ENCODE data around the gene RASIP1. TPM values are rescaled to one million over a fixed set of nuclear protein-coding genes. Genes with fewer than 3 reads are reported as not detected.

Gene RASIP1
- total and polyA plus RNA-seq, 2 donors (not counting 1 experiment from before 2014, with no cell fraction given) = 0.20 TPM; not detected in 1

DNA sequence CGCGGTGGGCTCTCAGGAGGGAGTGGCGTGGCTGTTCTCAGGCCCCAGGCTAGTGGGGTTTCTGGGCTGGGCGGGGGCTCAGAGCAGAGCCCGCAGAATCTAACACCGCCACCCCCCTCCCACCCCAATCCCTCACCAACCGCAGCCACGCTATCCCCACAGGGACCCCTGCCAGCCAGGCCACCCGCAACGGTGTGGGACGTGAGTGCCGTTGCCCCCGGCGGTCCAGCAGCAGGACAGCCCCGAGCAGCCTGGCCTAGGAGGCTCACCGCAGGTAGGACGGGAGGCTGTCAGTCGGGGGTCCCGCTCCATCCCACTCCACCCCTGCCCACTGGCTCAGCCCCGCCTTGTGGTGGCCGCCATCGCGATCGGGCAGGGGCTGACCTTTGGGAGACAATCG lies 67.4 kb downstream of the RASIP1 start, which contains the start of gene NTN5:
Gene NTN5, minus strand, starts transcription at position 24 of the 400 bp plus-strand sequence. CDS start 2,031 bp downstream, outside the sequence.
- TF ChIP-seq EZH2 (IDR thresholded peaks at IDR 0.05; ENCODE audit: borderline replicate concordance, insufficient read depth, low read depth, low read length, poor library complexity, severe bottlenecking) = no peak
- TF ChIP-seq, protein P1, sequence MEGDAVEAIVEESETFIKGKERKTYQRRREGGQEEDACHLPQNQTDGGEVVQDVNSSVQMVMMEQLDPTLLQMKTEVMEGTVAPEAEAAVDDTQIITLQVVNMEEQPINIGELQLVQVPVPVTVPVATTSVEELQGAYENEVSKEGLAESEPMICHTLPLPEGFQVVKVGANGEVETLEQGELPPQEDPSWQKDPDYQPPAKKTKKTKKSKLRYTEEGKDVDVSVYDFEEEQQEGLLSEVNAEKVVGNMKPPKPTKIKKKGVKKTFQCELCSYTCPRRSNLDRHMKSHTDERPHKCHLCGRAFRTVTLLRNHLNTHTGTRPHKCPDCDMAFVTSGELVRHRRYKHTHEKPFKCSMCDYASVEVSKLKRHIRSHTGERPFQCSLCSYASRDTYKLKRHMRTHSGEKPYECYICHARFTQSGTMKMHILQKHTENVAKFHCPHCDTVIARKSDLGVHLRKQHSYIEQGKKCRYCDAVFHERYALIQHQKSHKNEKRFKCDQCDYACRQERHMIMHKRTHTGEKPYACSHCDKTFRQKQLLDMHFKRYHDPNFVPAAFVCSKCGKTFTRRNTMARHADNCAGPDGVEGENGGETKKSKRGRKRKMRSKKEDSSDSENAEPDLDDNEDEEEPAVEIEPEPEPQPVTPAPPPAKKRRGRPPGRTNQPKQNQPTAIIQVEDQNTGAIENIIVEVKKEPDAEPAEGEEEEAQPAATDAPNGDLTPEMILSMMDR (IDR thresholded peaks at IDR 0.05) = no peak
- WGBS (ENCODE audit: insufficient coverage) = 92% methylated on average over 19 of the region's 25 CpGs
- peaks cover 6% of the 10 kb centered on the region for H3K27me3 Mint-ChIP-seq
- H3K27ac Mint-ChIP-seq = no peak within 1 kb of the TSS
- POLR2A ChIA-PET = interaction anchor here (0.6 kb wide), 1 partner anchor 278 kb away, joined by 3 read pairs; no protein-coding TSS in a partner anchor
- Histone ChIP-seq H4K20me1 (ENCODE audit: control insufficient read depth, insufficient read depth, low read length, poor library complexity, severe bottlenecking) (no peaks in the 10 kb centered on the region), H3K79me2 (ENCODE audit: control insufficient read depth, insufficient read depth, low read length) (no peaks in the 10 kb centered on the region), H3K4me2 (replicated peaks; ENCODE audit: low read depth, low read length, poor library complexity, severe bottlenecking) (no peak within 1 kb of the TSS), H3K4me1 (ENCODE audit: control insufficient read depth in 2 of 2, insufficient read depth in 2 of 2, low read length in 2 of 2) (peaks cover 4 to 10% of the 10 kb centered on the region in 2 donors), H3K9ac (ENCODE audit: low read length) (no peak within 1 kb of the TSS), H2AFZ (ENCODE audit: insufficient read depth, low read depth, low read length, poor library complexity, severe bottlenecking) (no peak within 1 kb of the TSS), H3K4me3 (ENCODE audit: control extremely low read depth in 1 of 5, extremely low read depth in 1 of 5, insufficient read depth in 1 of 5, low read depth in 2 of 5, low read length in 4 of 5) (no peak within 1 kb of the TSS), H3K27me3 (replicated peaks in 1 of 4; ENCODE audit: control extremely low read depth in 1 of 4, control insufficient read depth in 3 of 4, insufficient read depth in 4 of 4, low read length in 3 of 4) (no peaks in the 10 kb centered on the region), H3K9me3 (ENCODE audit: control extremely low read depth in 1 of 3, control insufficient read depth in 2 of 3, insufficient read depth in 1 of 3, low read length in 2 of 3) (peaks cover 0 to 6% (median 0%) of the 10 kb centered on the region in 3 donors), H3K36me3 (replicated peaks in 1 of 2; ENCODE audit: control extremely low read depth in 1 of 2, control insufficient read depth in 1 of 2, extremely low read depth in 1 of 2, insufficient read depth in 2 of 2, low read length in 1 of 2) (no peaks in the 10 kb centered on the region), H3K27ac (ENCODE audit: low read length in 2 of 2) (no peak within 1 kb of the TSS)
- H3K4me1 Mint-ChIP-seq = peaks cover 6% of the 10 kb centered on the region
- H3K9me3 Mint-ChIP-seq (ENCODE audit: insufficient read depth) = peaks cover 3% of the 10 kb centered on the region
- intact Hi-C loops (cut with micrococcal nuclease) = no loop called here
- DNase-seq (no peak), ATAC-seq (ENCODE audit: low read depth) (no peak)
- no peak within 1 kb of the TSS for H3K4me3 Mint-ChIP-seq
- CTCF ChIA-PET = interaction anchor here (3.3 to 5.4 kb wide), 2 partner anchors 28 to 66 kb away, joined by 18 to 51 read pairs; partner anchors contain the start of gene CA11

- Histone ChIP-seq H3K27ac (ENCODE audit: low read length in 2 of 2) (no peak overlapping the region), H3K9ac (ENCODE audit: low read length) (no peak overlapping the region), H3K4me3 (ENCODE audit: control extremely low read depth in 1 of 5, extremely low read depth in 1 of 5, insufficient read depth in 1 of 5, low read depth in 2 of 5, low read length in 4 of 5) (no peak overlapping the region), H3K4me2 (replicated peaks; ENCODE audit: low read depth, low read length, poor library complexity, severe bottlenecking) (no peak overlapping the region), H3K79me2 (ENCODE audit: control insufficient read depth, insufficient read depth, low read length) (no peaks in the 10 kb centered on the region), H3K36me3 (replicated peaks in 1 of 2; ENCODE audit: control extremely low read depth in 1 of 2, control insufficient read depth in 1 of 2, extremely low read depth in 1 of 2, insufficient read depth in 2 of 2, low read length in 1 of 2) (no peaks in the 10 kb centered on the region), H3K9me3 (ENCODE audit: control extremely low read depth in 1 of 3, control insufficient read depth in 2 of 3, insufficient read depth in 1 of 3, low read length in 2 of 3) (peaks cover 0 to 6% (median 0%) of the 10 kb centered on the region in 3 donors), H3K4me1 (ENCODE audit: control insufficient read depth in 2 of 2, insufficient read depth in 2 of 2, low read length in 2 of 2) (peaks cover 4 to 10% of the 10 kb centered on the region in 2 donors), H2AFZ (ENCODE audit: insufficient read depth, low read depth, low read length, poor library complexity, severe bottlenecking) (no peak overlapping the region), H3K27me3 (replicated peaks in 1 of 4; ENCODE audit: control extremely low read depth in 1 of 4, control insufficient read depth in 3 of 4, insufficient read depth in 4 of 4, low read length in 3 of 4) (no peaks in the 10 kb centered on the region), H4K20me1 (ENCODE audit: control insufficient read depth, insufficient read depth, low read length, poor library complexity, severe bottlenecking) (no peaks in the 10 kb centered on the region)
- CTCF ChIA-PET = no interaction called here
- no peak overlapping the region for H3K27ac Mint-ChIP-seq
- ATAC-seq (ENCODE audit: low read depth) = no peak
- intact Hi-C loops (cut with micrococcal nuclease) = no loop called here
- H3K27me3 Mint-ChIP-seq = peaks cover 6% of the 10 kb centered on the region
- 92% methylated on average over 3 of the region's 10 CpGs for WGBS (ENCODE audit: insufficient coverage)
- H3K4me1 Mint-ChIP-seq = peaks cover 6% of the 10 kb centered on the region
- TF ChIP-seq EZH2 (IDR thresholded peaks at IDR 0.05; ENCODE audit: borderline replicate concordance, insufficient read depth, low read depth, low read length, poor library complexity, severe bottlenecking) = no peak
- TF ChIP-seq, protein P1 (IDR thresholded peaks at IDR 0.05) = no peak
- POLR2A ChIA-PET = interaction anchor here (0.6 kb wide), 1 partner anchor 138 kb away, joined by 3 read pairs; no protein-coding TSS in a partner anchor
- DNase-seq = no peak
- no peak overlapping the region for H3K4me3 Mint-ChIP-seq
- H3K9me3 Mint-ChIP-seq (ENCODE audit: insufficient read depth) = peaks cover 3% of the 10 kb centered on the region
These were observed 68.9 kb downstream of the RASIP1 start for GRCh38 chr19:48671446-48671995.
